Loucy (cell line): ENCODE measurements around the gene CELF2.
A peak's percentile ranks its signal among the peaks of the same experiment; 100 is the strongest.

ENCODE experiments used
- H2AFZ ChIP-seq: fragments of 200-600 bp; sonication (generic); 2 replicates; pipeline ENCODE4 v1.6.0; 2016; ENCODE audit warnings: antibody characterized with exemption, mild to moderate bottlenecking, low read length, moderate library complexity
- H3F3A ChIP-seq: fragments of 200-600 bp; 2 replicates; pipeline ENCODE4 v1.6.0; 2016; ENCODE audit warnings: antibody characterized with exemption, low read depth, mild to moderate bottlenecking
- H3K27me3 ChIP-seq: fragments of 200-600 bp; sonication (generic); 2 replicates; pipeline ENCODE4 v1.6.1; 2014; ENCODE audit warnings: low read length, mild to moderate bottlenecking; ENCODE audit not compliant: insufficient read depth, poor library complexity, severe bottlenecking
- H3K36me3 ChIP-seq: fragments of 200-600 bp; sonication (generic); 2 replicates; pipeline ENCODE4 v1.6.1; 2016; ENCODE audit warnings: low read length; ENCODE audit not compliant: insufficient read depth
- H3K4me1 ChIP-seq: fragments of 200-600 bp; sonication (generic); 2 replicates; pipeline ENCODE4 v1.5.1; 2014; ENCODE audit warnings: low read length, mild to moderate bottlenecking; ENCODE audit not compliant: insufficient read depth, poor library complexity, severe bottlenecking
- H3K4me2 ChIP-seq: fragments of 200-600 bp; sonication (generic); 2 replicates; pipeline ENCODE4 v1.6.0; 2014; ENCODE audit warnings: antibody characterized with exemption, low read length, low read depth, mild to moderate bottlenecking; ENCODE audit not compliant: poor library complexity, severe bottlenecking
- H3K4me3 ChIP-seq: fragments of 200-600 bp; sonication (generic); 2 replicates; pipeline ENCODE4 v1.5.1; 2014; ENCODE audit warnings: low read length, mild to moderate bottlenecking, mixed read lengths; ENCODE audit not compliant: poor library complexity, severe bottlenecking
- H3K79me2 ChIP-seq: fragments of 200-600 bp; sonication (generic); 2 replicates; pipeline ENCODE4 v1.6.1; 2014; ENCODE audit warnings: low read length; ENCODE audit not compliant: insufficient read depth
- H3K9ac ChIP-seq: fragments of 200-600 bp; sonication (generic); 2 replicates; pipeline ENCODE4 v1.6.0; 2014; ENCODE audit warnings: mild to moderate bottlenecking, low read depth, low read length, moderate library complexity; ENCODE audit not compliant: poor library complexity, severe bottlenecking
- H3K9me2 ChIP-seq: fragments of 200-600 bp; sonication (generic); replicated peaks from 2 replicates; pipeline ENCODE4 v1.6.1; 2016; ENCODE audit warnings: low read depth, low read length, mixed read lengths
- H3K9me3 ChIP-seq: fragments of 200-600 bp; sonication (generic); 2 replicates; pipeline ENCODE4 v1.6.1; 2014; ENCODE audit warnings: mild to moderate bottlenecking, antibody characterized with exemption, low read length, low read depth; ENCODE audit not compliant: insufficient read depth
- H4K20me1 ChIP-seq: fragments of 200-600 bp; sonication (generic); 2 replicates; pipeline ENCODE4 v1.6.0; 2014; ENCODE audit warnings: antibody characterized with exemption, low read length, mild to moderate bottlenecking; ENCODE audit not compliant: insufficient read depth, poor library complexity, severe bottlenecking
- CTCF ChIP-seq: fragments of 200-600 bp; sonication (generic); conservative IDR thresholded peaks from 2 replicates; pipeline ENCODE4 v1.5.1; 2014; ENCODE audit warnings: mild to moderate bottlenecking, antibody characterized with exemption, low read length
- EZH2phosphoT487 ChIP-seq: fragments of 200-600 bp; IDR thresholded peaks from 2 replicates; pipeline ENCODE4 v1.6.1; 2018; ENCODE audit warnings: antibody characterized with exemption, mild to moderate bottlenecking, moderate library complexity, borderline replicate concordance

CELF2 gene

GRCh38 chr10:11232222-11232961 is 214.7 kb downstream of the CELF2 start:
- TF ChIP-seq EZH2phosphoT487 = no peak
- no peak for TF ChIP-seq CTCF
- no peaks in the 10 kb centered on the region for H3K27me3 ChIP-seq
- H3F3A ChIP-seq = peaks cover 8% of the 10 kb centered on the region; the same call in 1 of the 2 replicates
- no peaks in the 10 kb centered on the region for H3K9me2 ChIP-seq
- peaks cover 31% of the 10 kb centered on the region for H3K4me1 ChIP-seq
- no peak overlapping the region for H3K4me3 ChIP-seq
- no peaks in the 10 kb centered on the region for H3K9me3 ChIP-seq
- H3K36me3 ChIP-seq = peaks cover 80% of the 10 kb centered on the region; the same call in 1 of the 2 replicates
- no peak overlapping the region for H3K4me2 ChIP-seq
- H4K20me1 ChIP-seq = peaks cover 87% of the 10 kb centered on the region
- H2AFZ ChIP-seq = no peak overlapping the region
- peaks cover 96% of the 10 kb centered on the region for H3K79me2 ChIP-seq
- H3K9ac ChIP-seq = no peak overlapping the region

GRCh38 chr10:11234857-11235531 is 217.3 kb downstream of the CELF2 start:
- no peak overlapping the region for H2AFZ ChIP-seq
- peaks cover 96% of the 10 kb centered on the region for H3K79me2 ChIP-seq
- peaks cover 87% of the 10 kb centered on the region for H4K20me1 ChIP-seq
- H3K4me2 ChIP-seq = peak overlapping the region; percentile 41
- no peak overlapping the region for H3K9ac ChIP-seq
- peaks cover 12% of the 10 kb centered on the region; the same call in 1 of the 2 replicates for H3F3A ChIP-seq
- H3K9me2 ChIP-seq = no peaks in the 10 kb centered on the region
- peaks cover 79% of the 10 kb centered on the region; the same call in 1 of the 2 replicates for H3K36me3 ChIP-seq
- no peaks in the 10 kb centered on the region for H3K27me3 ChIP-seq
- no peak for TF ChIP-seq CTCF
- TF ChIP-seq EZH2phosphoT487 = no peak
- peaks cover 26% of the 10 kb centered on the region for H3K4me1 ChIP-seq
- no peak overlapping the region for H3K4me3 ChIP-seq
- no peaks in the 10 kb centered on the region for H3K9me3 ChIP-seq

- H3K9me2 ChIP-seq = no peaks in the 10 kb centered on the region
- H4K20me1 ChIP-seq = peaks cover 87% of the 10 kb centered on the region
- H3K4me1 ChIP-seq = peaks cover 24% of the 10 kb centered on the region
- no peak overlapping the region for H2AFZ ChIP-seq
- peaks cover 12% of the 10 kb centered on the region; the same call in 1 of the 2 replicates for H3F3A ChIP-seq
- H3K27me3 ChIP-seq = no peaks in the 10 kb centered on the region
- peak overlapping the region; percentile 41 for H3K4me2 ChIP-seq
- TF ChIP-seq CTCF (no peak), EZH2phosphoT487 (no peak)
- H3K9me3 ChIP-seq = no peaks in the 10 kb centered on the region
- H3K4me3 ChIP-seq = no peak overlapping the region
- no peak overlapping the region for H3K9ac ChIP-seq
- peaks cover 96% of the 10 kb centered on the region for H3K79me2 ChIP-seq
- peaks cover 79% of the 10 kb centered on the region; the same call in 1 of the 2 replicates for H3K36me3 ChIP-seq
Measured at GRCh38 chr10:11235771-11236170, 218.1 kb downstream of the CELF2 start.
